HG02943 (cell line): Measurements from ENCODE around the gene KLHDC9.

ENCODE experiments used
- ATAC-seq: cut with Tn5 transposase; IDR thresholded peaks from one replicate; pipeline ENCODE4 v1.9.1; 2021; ENCODE audit warnings: mild to moderate bottlenecking, low read depth, moderate library complexity; ENCODE audit not compliant: unreplicated experiment

Gene KLHDC9

GRCh38 chr1:161074676-161075368 is 23.3 kb upstream of the KLHDC9 start:
- ATAC-seq, result no peak

GRCh38 chr1:161076410-161076809 is 21.8 kb upstream of the KLHDC9 start:
- no peak for ATAC-seq

GRCh38 chr1:161077426-161077825 is 20.7 kb upstream of the KLHDC9 start:
- ATAC-seq, result no peak

- ATAC-seq, result no peak
Measured at GRCh38 chr1:161079436-161080110, 18.6 kb upstream of the KLHDC9 start.

GRCh38 chr1:161080441-161081405 is 17.4 kb upstream of the KLHDC9 start:
- no peak for ATAC-seq

GRCh38 chr1:161081519-161081918 is 16.6 kb upstream of the KLHDC9 start:
- ATAC-seq, result no peak

GRCh38 chr1:161082483-161082882 is 15.7 kb upstream of the KLHDC9 start:
- no peak for ATAC-seq

- no peak for ATAC-seq
Measured at GRCh38 chr1:161082996-161083747, 15.0 kb upstream of the KLHDC9 start.

- no peak for ATAC-seq
Measured at GRCh38 chr1:161083748-161084596, 14.2 kb upstream of the KLHDC9 start.

- ATAC-seq, result no peak
Measured at GRCh38 chr1:161084597-161084988, 13.6 kb upstream of the KLHDC9 start.

GRCh38 chr1:161085165-161085564 is 13.0 kb upstream of the KLHDC9 start:
- no peak for ATAC-seq

- no peak for ATAC-seq
Measured at GRCh38 chr1:161086457-161086856, 11.7 kb upstream of the KLHDC9 start.

GRCh38 chr1:161088587-161089110 is 9.5 kb upstream of the KLHDC9 start:
- no peak for ATAC-seq

- ATAC-seq, result no peak
Measured at GRCh38 chr1:161089251-161089924, 8.8 kb upstream of the KLHDC9 start, which contains the start of gene NECTIN4. Gene NECTIN4, minus strand, starts transcription at chr1:161089558. Its CDS starts 262 bp downstream, at chr1:161089296.

GRCh38 chr1:161089938-161090337 is 8.2 kb upstream of the KLHDC9 start:
- no peak for ATAC-seq

GRCh38 chr1:161090617-161091016 is 7.5 kb upstream of the KLHDC9 start:
- no peak for ATAC-seq

- ATAC-seq, result no peak
Measured at GRCh38 chr1:161091093-161091492, 7.1 kb upstream of the KLHDC9 start.

GRCh38 chr1:161091796-161092507 is 6.2 kb upstream of the KLHDC9 start:
- ATAC-seq, result no peak
